ENCODE measurements around the gene SCN1B. TPM values are rescaled to one million over a fixed set of nuclear protein-coding genes. Genes with fewer than 3 reads are reported as not detected.
"Not testable (repeated sequence)": the region's sequence is repeated elsewhere in the genome, so short reads cannot be mapped to it uniquely, and the experiment has no call there.

The SCN1B gene
- total RNA-seq, 2 experiments from 2014 or later, result 0.37 to 0.57 TPM

DNA sequence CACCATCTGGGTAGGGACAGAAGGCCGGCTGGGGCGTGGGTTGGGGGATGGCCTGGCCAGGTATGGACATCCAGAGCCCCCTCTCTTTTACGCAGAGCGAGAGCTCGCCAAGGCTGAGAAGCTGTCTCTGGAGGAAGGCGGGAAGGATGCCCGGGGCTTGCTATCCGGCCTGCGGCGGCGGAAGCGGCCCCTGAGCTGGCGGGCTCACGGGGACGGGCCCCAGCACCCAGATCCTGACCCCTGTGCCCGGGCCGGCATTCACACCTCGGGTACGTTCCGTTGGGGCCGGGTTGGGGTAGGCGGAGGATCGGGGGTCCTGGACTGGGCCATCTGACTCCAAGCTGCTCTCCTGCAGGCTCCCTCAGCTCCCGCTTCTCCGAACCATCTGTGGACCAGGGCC is 8.7 kb upstream of the SCN1B start:
- peaks cover 8% of the 10 kb centered on the region for H3K4me1 Mint-ChIP-seq (ENCODE audit: low read depth)

DNA sequence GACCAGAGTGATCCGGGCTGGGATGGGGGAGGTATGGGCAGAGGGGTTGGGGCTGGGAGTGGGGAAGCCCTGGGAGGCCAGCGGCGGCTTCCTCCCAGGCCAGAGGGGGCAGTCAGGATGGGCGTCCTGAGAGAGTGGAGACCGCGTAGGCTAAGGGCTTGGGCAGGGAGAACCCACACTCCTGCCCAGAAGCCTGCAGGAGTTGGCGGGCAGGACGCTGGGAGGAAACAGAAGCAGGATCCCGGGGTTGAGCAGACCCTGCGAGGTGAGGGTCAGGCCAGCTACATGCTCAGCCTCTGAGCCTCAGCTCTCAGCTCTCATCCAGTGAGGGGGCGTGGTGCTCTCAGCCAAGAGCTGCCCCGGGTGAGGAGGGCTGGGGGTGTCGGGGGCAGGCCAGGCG is 7.8 kb upstream of the SCN1B start:
- ATAC-seq (peak; percentile 27), DNase-seq (no peak)
- Mint-ChIP-seq H3K36me3 (ENCODE audit: low read depth) (peaks cover 62% of the 10 kb centered on the region), H3K27me3 (ENCODE audit: low read depth) (no peaks in the 10 kb centered on the region), H3K9me3 (ENCODE audit: insufficient read depth) (no peaks in the 10 kb centered on the region), H3K4me1 (ENCODE audit: low read depth) (peaks cover 6% of the 10 kb centered on the region), H3K4me3 (no peak overlapping the region), H3K27ac (no peak overlapping the region)
- ChIA-PET CTCF (no interaction called here), POLR2A (interaction anchor here (1.2 kb wide), 1 partner anchor 49 kb away, joined by 3 read pairs; no protein-coding TSS in a partner anchor)

More for the DNA sequence above, 8.7 kb upstream of the SCN1B start:
- H3K36me3 Mint-ChIP-seq (ENCODE audit: low read depth), result peaks cover 61% of the 10 kb centered on the region
- no peak overlapping the region for H3K4me3 Mint-ChIP-seq
- DNase-seq (no peak), ATAC-seq (no peak)
- no peaks in the 10 kb centered on the region for H3K9me3 Mint-ChIP-seq (ENCODE audit: insufficient read depth)
- ChIA-PET CTCF (no interaction called here), POLR2A (interaction anchor here (0.7 to 1.2 kb wide), 2 partner anchors 25 to 48 kb away, joined by 3 read pairs; no protein-coding TSS in a partner anchor)
- H3K27me3 Mint-ChIP-seq (ENCODE audit: low read depth), result no peaks in the 10 kb centered on the region
- no peak overlapping the region for H3K27ac Mint-ChIP-seq

DNA sequence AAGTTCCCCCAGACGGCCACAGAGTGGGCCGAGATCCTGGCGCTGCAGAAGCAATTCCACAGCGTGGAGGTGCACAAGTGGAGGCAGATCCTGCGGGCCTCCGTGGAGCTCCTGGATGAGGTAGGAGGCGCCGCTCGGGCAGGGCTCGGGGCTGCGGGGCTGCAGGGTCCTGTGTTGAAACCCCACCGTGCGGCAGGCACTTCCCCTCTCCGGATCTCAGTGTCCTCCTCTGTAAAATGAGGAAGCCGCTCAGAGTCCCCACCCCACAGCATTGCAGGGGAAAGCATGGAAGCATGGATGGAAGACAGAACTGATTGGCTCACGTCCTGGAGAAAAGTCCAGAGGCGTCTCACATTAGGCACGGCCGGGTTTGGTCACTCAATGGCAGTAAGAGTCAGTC is 6.8 kb upstream of the SCN1B start:
- POLR2A ChIA-PET, result no interaction called here
- DNase-seq, result no peak
- H3K4me1 Mint-ChIP-seq (ENCODE audit: low read depth), result peaks cover 4% of the 10 kb centered on the region

DNA sequence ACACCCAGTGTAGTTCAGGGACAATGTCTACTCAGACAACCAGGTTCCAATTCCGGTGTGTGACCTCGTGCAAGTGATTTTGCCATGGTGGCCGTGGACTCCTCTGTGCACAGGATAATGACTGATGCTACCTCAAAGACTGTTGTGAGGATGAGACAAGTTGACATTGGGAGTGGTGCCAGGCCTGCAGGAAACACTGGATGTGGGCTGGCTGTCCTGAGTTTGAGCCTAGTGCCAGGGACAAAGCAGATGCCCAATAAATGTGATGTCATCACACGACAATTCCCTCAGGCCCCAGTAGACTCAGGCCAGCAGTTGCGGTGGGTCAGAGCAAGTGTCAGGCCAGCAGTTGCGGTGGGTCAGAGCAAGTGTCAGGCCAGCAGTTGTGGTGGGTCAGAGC is 6.2 kb upstream of the SCN1B start:
- H3K27me3 Mint-ChIP-seq (ENCODE audit: low read depth), result no peaks in the 10 kb centered on the region
- H3K4me1 Mint-ChIP-seq (ENCODE audit: low read depth), result peaks cover 4% of the 10 kb centered on the region
- no peak overlapping the region for H3K4me3 Mint-ChIP-seq
- POLR2A ChIA-PET, result no interaction called here
- no peak for DNase-seq
- CTCF ChIA-PET, result no interaction called here
- ATAC-seq, result no peak
- peaks cover 58% of the 10 kb centered on the region for H3K36me3 Mint-ChIP-seq (ENCODE audit: low read depth)
- no peak overlapping the region for H3K27ac Mint-ChIP-seq
- no peaks in the 10 kb centered on the region for H3K9me3 Mint-ChIP-seq (ENCODE audit: insufficient read depth)

More for the DNA sequence above, 6.8 kb upstream of the SCN1B start:
- CTCF ChIA-PET, result no interaction called here
- Mint-ChIP-seq H3K9me3 (ENCODE audit: insufficient read depth) (no peaks in the 10 kb centered on the region), H3K36me3 (ENCODE audit: low read depth) (peaks cover 61% of the 10 kb centered on the region), H3K27me3 (ENCODE audit: low read depth) (no peaks in the 10 kb centered on the region), H3K4me3 (no peak overlapping the region), H3K27ac (no peak overlapping the region)
- no peak for ATAC-seq

DNA sequence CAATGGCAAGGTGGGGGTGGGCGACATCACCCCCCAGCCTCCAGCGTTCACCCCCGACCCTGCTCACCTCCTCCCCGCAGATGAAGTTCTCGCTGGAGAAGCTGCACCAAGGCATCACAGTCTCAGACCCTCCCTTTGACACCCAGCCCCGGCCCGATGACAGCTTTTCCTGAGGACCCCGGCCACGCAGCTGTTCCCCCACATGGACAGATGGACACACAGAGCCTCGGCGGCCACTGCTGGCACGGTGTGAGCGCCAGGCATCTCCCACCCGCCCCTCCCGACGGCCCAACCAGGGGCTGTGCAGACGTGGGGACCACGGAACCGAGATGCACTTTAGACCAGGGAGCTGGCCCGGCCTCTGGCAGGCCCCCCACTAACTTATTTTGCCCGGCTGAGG is 4.3 kb upstream of the SCN1B start:
- ChIA-PET CTCF (interaction anchor here (0.8 to 2.1 kb wide), 4 partner anchors 11 to 53 kb away, joined by 3 to 6 read pairs (median 3); no protein-coding TSS in a partner anchor), POLR2A (no interaction called here)
- DNase-seq (no peak), ATAC-seq (no peak)
- Mint-ChIP-seq H3K4me1 (ENCODE audit: low read depth) (peaks cover 3% of the 10 kb centered on the region), H3K36me3 (ENCODE audit: low read depth) (peaks cover 44% of the 10 kb centered on the region), H3K27me3 (ENCODE audit: low read depth) (peaks cover 5% of the 10 kb centered on the region), H3K4me3 (no peak overlapping the region), H3K27ac (no peak overlapping the region), H3K9me3 (ENCODE audit: insufficient read depth) (no peaks in the 10 kb centered on the region)

DNA sequence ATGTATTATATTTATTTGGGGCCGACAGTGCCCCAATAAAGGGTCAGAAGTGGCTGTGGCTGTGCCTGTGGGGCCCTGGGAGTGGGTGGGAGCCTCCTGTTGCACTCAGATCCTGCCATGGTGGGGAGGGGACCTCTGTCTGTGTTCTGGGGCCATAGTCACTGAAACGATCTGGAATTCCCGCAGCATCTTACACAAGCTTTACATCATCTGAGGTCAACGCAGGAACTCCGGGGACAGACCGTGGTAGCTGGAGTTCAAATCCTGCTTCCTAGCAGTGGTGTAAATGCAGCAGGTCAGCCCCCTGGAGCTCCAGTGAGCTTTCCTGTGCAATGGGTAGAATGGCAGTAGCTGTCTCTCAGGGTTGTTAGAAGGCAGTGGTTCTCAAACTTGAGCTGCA is 3.9 kb upstream of the SCN1B start:
- Mint-ChIP-seq H3K4me1 (ENCODE audit: low read depth) (peaks cover 7% of the 10 kb centered on the region), H3K27me3 (ENCODE audit: low read depth) (peaks cover 9% of the 10 kb centered on the region), H3K4me3 (no peak overlapping the region), H3K36me3 (ENCODE audit: low read depth) (peaks cover 43% of the 10 kb centered on the region), H3K27ac (no peak overlapping the region), H3K9me3 (ENCODE audit: insufficient read depth) (no peaks in the 10 kb centered on the region)
- DNase-seq, result no peak
- ChIA-PET CTCF (interaction anchor here (1.0 to 2.1 kb wide), 3 partner anchors 12 to 54 kb away, joined by 3 to 6 read pairs (median 3); no protein-coding TSS in a partner anchor), POLR2A (interaction anchor here (2.5 kb wide), 1 partner anchor 12 kb away, joined by 8 read pairs; no protein-coding TSS in a partner anchor)
- no peak for ATAC-seq

DNA sequence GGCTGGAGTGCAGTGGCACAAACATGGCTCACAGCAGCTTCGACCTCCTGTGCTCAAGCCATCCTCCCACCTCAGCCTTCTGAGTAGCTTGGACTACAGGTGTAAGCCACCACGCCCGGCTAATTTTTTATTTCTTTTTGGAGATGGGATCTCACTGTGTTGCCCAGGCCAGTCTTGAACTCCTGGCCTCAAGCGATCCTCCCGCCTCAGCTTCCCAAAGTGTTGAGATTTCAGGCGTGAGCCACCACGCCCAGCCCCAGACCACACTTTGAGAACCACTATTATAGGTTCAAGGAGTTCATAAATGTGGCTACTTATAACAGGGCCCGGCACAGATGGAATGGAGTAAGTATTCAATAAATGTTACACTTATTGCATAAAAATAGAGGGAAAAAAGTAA is 3.3 kb upstream of the SCN1B start:
- ChIA-PET POLR2A (interaction anchor here (0.6 to 2.5 kb wide), 3 partner anchors 13 to 114 kb away, joined by 3 to 8 read pairs (median 3); no protein-coding TSS in a partner anchor), CTCF (interaction anchor here (1.0 to 2.1 kb wide), 3 partner anchors 12 to 54 kb away, joined by 3 to 6 read pairs (median 3); no protein-coding TSS in a partner anchor)
- Mint-ChIP-seq H3K4me3 (no peak overlapping the region), H3K27ac (no peak overlapping the region), H3K36me3 (ENCODE audit: low read depth) (peaks cover 40% of the 10 kb centered on the region), H3K27me3 (ENCODE audit: low read depth) (peaks cover 15% of the 10 kb centered on the region), H3K4me1 (ENCODE audit: low read depth) (peaks cover 8% of the 10 kb centered on the region), H3K9me3 (ENCODE audit: insufficient read depth) (no peaks in the 10 kb centered on the region)
- ATAC-seq (no peak), DNase-seq (no peak)

DNA sequence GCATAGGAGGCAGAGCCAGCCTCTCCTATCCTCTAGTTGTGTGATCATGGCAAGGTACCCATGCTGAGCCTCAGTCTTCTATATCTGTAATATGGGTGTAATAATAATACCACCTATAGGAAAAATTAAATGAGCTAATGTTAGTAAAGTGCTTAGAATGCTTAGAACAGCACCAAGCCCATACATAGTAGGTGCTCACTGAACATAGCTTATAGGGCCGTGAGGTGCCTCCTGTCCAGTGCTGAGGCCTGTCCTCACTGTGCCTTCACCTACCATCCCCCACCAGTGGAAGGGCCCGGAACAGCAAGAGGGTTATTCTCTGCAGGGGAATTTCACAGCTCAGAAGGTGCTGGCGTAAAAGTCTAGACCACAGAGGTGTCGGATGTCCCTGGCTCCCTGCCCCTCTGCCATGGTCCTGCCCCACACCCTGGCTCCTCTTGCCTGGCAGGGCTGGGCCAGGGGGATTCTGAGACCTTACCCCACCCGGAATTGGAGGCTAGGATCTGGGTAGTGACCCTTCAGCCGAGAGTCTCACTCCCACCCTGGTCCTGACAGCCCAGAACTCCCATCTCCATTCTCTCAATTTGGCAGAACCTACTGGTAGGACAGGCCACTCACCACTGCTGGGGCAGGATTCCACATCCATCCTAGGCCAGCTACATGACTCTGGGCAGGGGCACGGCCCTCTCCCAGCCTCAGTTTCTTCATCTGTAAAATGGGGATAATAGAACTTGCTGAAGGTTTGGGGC is 2.2 kb upstream of the SCN1B start:
- Mint-ChIP-seq H3K4me3 (no peak overlapping the region), H3K36me3 (ENCODE audit: low read depth) (peaks cover 33% of the 10 kb centered on the region), H3K4me1 (ENCODE audit: low read depth) (peaks cover 8% of the 10 kb centered on the region), H3K9me3 (ENCODE audit: insufficient read depth) (no peaks in the 10 kb centered on the region), H3K27me3 (ENCODE audit: low read depth) (peaks cover 26% of the 10 kb centered on the region), H3K27ac (no peak overlapping the region)
- ChIA-PET CTCF (interaction anchor here (1.3 kb wide), 1 partner anchor 14 kb away, joined by 5 read pairs; no protein-coding TSS in a partner anchor), POLR2A (interaction anchor here (1.2 to 2.5 kb wide), 3 partner anchors 14 to 113 kb away, joined by 3 to 8 read pairs (median 4); no protein-coding TSS in a partner anchor)
- no peak for DNase-seq
- ATAC-seq, result no peak

DNA sequence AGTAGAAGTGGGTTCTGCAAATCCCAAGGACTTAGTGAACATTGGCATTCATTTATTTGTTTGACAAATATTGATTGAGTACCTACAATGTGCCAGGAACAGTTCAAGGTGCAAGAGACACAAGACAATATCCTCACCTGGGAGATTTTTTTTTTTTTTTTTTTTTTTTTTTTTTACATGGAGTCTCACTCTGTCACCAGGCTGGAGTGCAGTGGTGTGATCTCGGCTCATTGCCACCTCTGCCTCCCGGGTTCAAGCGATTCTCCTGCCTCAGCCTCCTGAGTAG is 1.7 kb upstream of the SCN1B start:
- not testable (repeated sequence) for H3K4me3 Mint-ChIP-seq; H3K4me1 Mint-ChIP-seq (ENCODE audit: low read depth); ATAC-seq; H3K27ac Mint-ChIP-seq; DNase-seq; H3K9me3 Mint-ChIP-seq (ENCODE audit: insufficient read depth)
- ChIA-PET POLR2A (interaction anchor here (1.6 to 2.5 kb wide), 2 partner anchors 14 to 28 kb away, joined by 4 to 8 read pairs; no protein-coding TSS in a partner anchor), CTCF (interaction anchor here (1.3 kb wide), 1 partner anchor 14 kb away, joined by 5 read pairs; no protein-coding TSS in a partner anchor)
- Mint-ChIP-seq H3K27me3 (ENCODE audit: low read depth) (peaks cover 30% of the 10 kb centered on the region), H3K36me3 (ENCODE audit: low read depth) (peaks cover 31% of the 10 kb centered on the region)

DNA sequence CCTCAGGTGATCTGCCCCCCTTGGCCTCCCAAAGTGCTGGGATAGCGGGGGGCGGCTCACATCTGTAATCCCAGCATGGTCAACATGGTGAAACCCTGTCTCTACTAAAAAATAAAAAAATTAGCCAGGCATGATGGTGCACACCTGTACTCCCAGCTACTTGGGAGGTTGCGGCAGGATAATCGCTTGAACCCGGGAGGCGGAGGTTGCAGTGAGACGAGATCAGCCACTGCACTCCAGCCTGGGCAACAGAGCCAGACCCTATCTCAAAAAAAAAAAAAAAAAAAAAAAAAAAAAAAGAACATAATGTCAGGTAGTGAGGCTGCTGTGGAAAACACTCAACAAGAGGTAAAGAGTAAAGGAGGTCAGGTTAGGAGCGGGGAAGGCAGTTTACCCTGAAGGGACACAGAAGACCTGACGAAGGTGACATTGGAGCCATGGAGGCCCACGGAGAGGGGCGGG is 964 bp upstream of the SCN1B start:
- H3K4me1 Mint-ChIP-seq (ENCODE audit: low read depth); CTCF ChIA-PET; DNase-seq; H3K27ac Mint-ChIP-seq; H3K9me3 Mint-ChIP-seq (ENCODE audit: insufficient read depth); H3K4me3 Mint-ChIP-seq; ATAC-seq: not testable (repeated sequence)
- Mint-ChIP-seq H3K27me3 (ENCODE audit: low read depth) (peaks cover 32% of the 10 kb centered on the region), H3K36me3 (ENCODE audit: low read depth) (peaks cover 26% of the 10 kb centered on the region)
- POLR2A ChIA-PET, result interaction anchor here (1.6 kb wide), 1 partner anchor 28 kb away, joined by 4 read pairs; no protein-coding TSS in a partner anchor

DNA sequence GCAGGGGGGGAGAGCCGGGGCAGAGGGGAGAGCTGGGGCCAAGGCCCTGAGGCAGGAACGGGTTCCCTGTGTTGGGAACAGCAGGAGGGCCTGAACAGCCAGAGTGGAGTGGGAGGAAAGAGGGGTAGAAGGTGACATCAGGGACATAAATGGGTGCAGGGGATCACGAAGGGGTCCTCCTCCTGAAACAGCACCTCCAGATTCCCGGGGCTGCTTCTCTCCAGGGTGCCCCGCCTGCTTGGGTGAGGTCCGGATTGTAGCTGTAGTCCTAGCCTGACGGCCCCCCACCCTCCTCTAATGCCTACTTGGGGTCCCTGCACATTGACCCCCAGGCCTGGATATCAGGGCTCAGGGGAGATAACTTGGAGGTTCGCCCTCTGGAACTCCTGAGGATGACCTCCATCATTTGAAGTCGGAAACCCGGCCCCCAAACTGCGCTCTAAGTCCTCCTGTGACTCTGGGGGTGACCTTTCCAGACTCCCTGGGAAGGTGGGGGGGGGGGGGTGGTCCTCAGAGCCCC is 473 bp upstream of the SCN1B start:
- no peak for ATAC-seq
- H3K27ac Mint-ChIP-seq, result no peak overlapping the region

More for the DNA sequence above, 473 bp upstream of the SCN1B start:
- CTCF ChIA-PET, result no interaction called here
- DNase-seq, result no peak
- Mint-ChIP-seq H3K36me3 (ENCODE audit: low read depth) (peaks cover 24% of the 10 kb centered on the region), H3K9me3 (ENCODE audit: insufficient read depth) (no peaks in the 10 kb centered on the region), H3K4me1 (ENCODE audit: low read depth) (peaks cover 7% of the 10 kb centered on the region), H3K27me3 (ENCODE audit: low read depth) (peaks cover 32% of the 10 kb centered on the region), H3K4me3 (no peak overlapping the region)
- POLR2A ChIA-PET, result no interaction called here

Data from activated CD8-positive, alpha-beta T cell treated with anti-CD3 and anti-CD28 coated beads, Interleukin-2, amount 10 ng/mL, durations not matched to agents 7 days and 5 days (primary cell).